ENCODE measurements around the gene SMARCAD1. TPM values are rescaled to one million over a fixed set of nuclear protein-coding genes. Genes with fewer than 3 reads are reported as not detected.

The SMARCAD1 gene, protein sequence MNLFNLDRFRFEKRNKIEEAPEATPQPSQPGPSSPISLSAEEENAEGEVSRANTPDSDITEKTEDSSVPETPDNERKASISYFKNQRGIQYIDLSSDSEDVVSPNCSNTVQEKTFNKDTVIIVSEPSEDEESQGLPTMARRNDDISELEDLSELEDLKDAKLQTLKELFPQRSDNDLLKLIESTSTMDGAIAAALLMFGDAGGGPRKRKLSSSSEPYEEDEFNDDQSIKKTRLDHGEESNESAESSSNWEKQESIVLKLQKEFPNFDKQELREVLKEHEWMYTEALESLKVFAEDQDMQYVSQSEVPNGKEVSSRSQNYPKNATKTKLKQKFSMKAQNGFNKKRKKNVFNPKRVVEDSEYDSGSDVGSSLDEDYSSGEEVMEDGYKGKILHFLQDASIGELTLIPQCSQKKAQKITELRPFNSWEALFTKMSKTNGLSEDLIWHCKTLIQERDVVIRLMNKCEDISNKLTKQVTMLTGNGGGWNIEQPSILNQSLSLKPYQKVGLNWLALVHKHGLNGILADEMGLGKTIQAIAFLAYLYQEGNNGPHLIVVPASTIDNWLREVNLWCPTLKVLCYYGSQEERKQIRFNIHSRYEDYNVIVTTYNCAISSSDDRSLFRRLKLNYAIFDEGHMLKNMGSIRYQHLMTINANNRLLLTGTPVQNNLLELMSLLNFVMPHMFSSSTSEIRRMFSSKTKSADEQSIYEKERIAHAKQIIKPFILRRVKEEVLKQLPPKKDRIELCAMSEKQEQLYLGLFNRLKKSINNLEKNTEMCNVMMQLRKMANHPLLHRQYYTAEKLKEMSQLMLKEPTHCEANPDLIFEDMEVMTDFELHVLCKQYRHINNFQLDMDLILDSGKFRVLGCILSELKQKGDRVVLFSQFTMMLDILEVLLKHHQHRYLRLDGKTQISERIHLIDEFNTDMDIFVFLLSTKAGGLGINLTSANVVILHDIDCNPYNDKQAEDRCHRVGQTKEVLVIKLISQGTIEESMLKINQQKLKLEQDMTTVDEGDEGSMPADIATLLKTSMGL
- total RNA-seq (10 to 100 TPM in 4 of 9 donors, 1 to 10 TPM in 5; 7.3 to 14.0 (median 9.8) TPM), polyA plus RNA-seq (1 to 10 TPM; 3.7 to 7.5 TPM)
- long read RNA-seq, donor 1, full-length matches to known transcripts = 3 of 6 reads
- long read RNA-seq, donor 1, partial matches to known transcripts = 1 of 6 reads
- long read RNA-seq, donor 1, other reads (novel, unspliced or antisense) = 2 of 6 reads
- long read RNA-seq, donor 2, full-length matches to known transcripts = 5 of 12 reads
- long read RNA-seq, donor 2, partial matches to known transcripts = 6 of 12 reads
- long read RNA-seq, donor 2, other reads (novel, unspliced or antisense) = 1 of 12 reads
- long read RNA-seq, donor 3, full-length matches to known transcripts = 6 of 14 reads
- long read RNA-seq, donor 3, partial matches to known transcripts = 1 of 14 reads
- long read RNA-seq, donor 3, other reads (novel, unspliced or antisense) = 7 of 14 reads

- peak within 1 kb of the TSS; percentile 27 to 88 (median 80) for H3K4me3 ChIP-seq
- H3K36me3 ChIP-seq = peaks cover 0 to 39% (median 30%) of the 10 kb centered on the region in 9 donors
- 0 to 1% (median 1%) methylated on average over 57 of the region's 57 CpGs for WGBS, 4 donors
- peaks cover 5 to 32% (median 19%) of the 10 kb centered on the region in 12 donors for H3K4me1 ChIP-seq
- no peaks in the 10 kb centered on the region for H3K27me3 ChIP-seq
- TF ChIP-seq, protein P1, sequence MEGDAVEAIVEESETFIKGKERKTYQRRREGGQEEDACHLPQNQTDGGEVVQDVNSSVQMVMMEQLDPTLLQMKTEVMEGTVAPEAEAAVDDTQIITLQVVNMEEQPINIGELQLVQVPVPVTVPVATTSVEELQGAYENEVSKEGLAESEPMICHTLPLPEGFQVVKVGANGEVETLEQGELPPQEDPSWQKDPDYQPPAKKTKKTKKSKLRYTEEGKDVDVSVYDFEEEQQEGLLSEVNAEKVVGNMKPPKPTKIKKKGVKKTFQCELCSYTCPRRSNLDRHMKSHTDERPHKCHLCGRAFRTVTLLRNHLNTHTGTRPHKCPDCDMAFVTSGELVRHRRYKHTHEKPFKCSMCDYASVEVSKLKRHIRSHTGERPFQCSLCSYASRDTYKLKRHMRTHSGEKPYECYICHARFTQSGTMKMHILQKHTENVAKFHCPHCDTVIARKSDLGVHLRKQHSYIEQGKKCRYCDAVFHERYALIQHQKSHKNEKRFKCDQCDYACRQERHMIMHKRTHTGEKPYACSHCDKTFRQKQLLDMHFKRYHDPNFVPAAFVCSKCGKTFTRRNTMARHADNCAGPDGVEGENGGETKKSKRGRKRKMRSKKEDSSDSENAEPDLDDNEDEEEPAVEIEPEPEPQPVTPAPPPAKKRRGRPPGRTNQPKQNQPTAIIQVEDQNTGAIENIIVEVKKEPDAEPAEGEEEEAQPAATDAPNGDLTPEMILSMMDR (IDR thresholded peaks at IDR 0.05) = no peak
- no peak for TF ChIP-seq POLR2A (IDR thresholded peaks at IDR 0.05)
- intact Hi-C loops (cut with DNase I) = no loop called here
- peaks cover 0 to 6% (median under 1%) of the 10 kb centered on the region in 12 donors for H3K9me3 ChIP-seq
- ATAC-seq (peak; percentile 93 to 97 (median 96)), DNase-seq (peak; percentile 90 to 95 (median 91))
- peak within 1 kb of the TSS; percentile 83 to 96 (median 89) for H3K27ac ChIP-seq
Observed at GRCh38 chr4:94207469-94208224, at the start of gene SMARCAD1. SMARCAD1 (plus strand) TSS chr4:94207865; CDS start chr4:94208395, 530 bp downstream.

GRCh38 chr4:94158883-94159282 lies 48.8 kb upstream of the SMARCAD1 start:
- H3K4me1 ChIP-seq = no peaks in the 10 kb centered on the region
- ATAC-seq = no peak
- no peak overlapping the region for H3K4me3 ChIP-seq
- peaks cover 0 to under 1% (median 0%) of the 10 kb centered on the region in 12 donors for H3K9me3 ChIP-seq
- DNase-seq = no peak
- H3K36me3 ChIP-seq = no peaks in the 10 kb centered on the region
- intact Hi-C loops (cut with DNase I) = no loop called here
- 80 to 83% (median 81%) methylated on average over 3 of the region's 3 CpGs for WGBS, 4 donors
- H3K27ac ChIP-seq = no peak overlapping the region
- TF ChIP-seq, protein P1 (IDR thresholded peaks at IDR 0.05) = no peak
- no peak for TF ChIP-seq POLR2A (IDR thresholded peaks at IDR 0.05)
- H3K27me3 ChIP-seq = no peaks in the 10 kb centered on the region

GRCh38 chr4:94159790-94160189 lies 47.9 kb upstream of the SMARCAD1 start:
- ATAC-seq (no peak), DNase-seq (no peak)
- no peaks in the 10 kb centered on the region for H3K36me3 ChIP-seq
- WGBS, 4 donors = 76 to 89% (median 80%) methylated on average over 1 of the region's 1 CpG
- no peak overlapping the region for H3K27ac ChIP-seq
- no peaks in the 10 kb centered on the region for H3K9me3 ChIP-seq
- TF ChIP-seq POLR2A (IDR thresholded peaks at IDR 0.05) = no peak
- TF ChIP-seq, protein P1 (IDR thresholded peaks at IDR 0.05) = no peak
- intact Hi-C loops (cut with DNase I) = no loop called here
- no peaks in the 10 kb centered on the region for H3K4me1 ChIP-seq
- no peaks in the 10 kb centered on the region for H3K27me3 ChIP-seq
- no peak overlapping the region for H3K4me3 ChIP-seq
